ENCODE measurements around the gene TGOLN2. TPM values are rescaled to one million over a fixed set of nuclear protein-coding genes. Genes with fewer than 3 reads are reported as not detected.

TGOLN2 gene
- total RNA-seq, 2 donors from 2014 or later = 69.9 to 75.2 TPM

- Histone ChIP-seq H3K36me3 (replicated peaks in 1 of 2; ENCODE audit: insufficient read depth in 1 of 2, low read depth in 2 of 2) (no peaks in the 10 kb centered on the region), H3K4me3 (no peak overlapping the region), H3K9me3 (no peaks in the 10 kb centered on the region), H3K27me3 (no peaks in the 10 kb centered on the region), H3K4me1 (peaks cover 15% of the 10 kb centered on the region), H3K27ac (peak overlapping the region in 1 of 4 donors; percentile 61)
- WGBS, 2 donors = 31 to 50% methylated on average over 6 of the region's 6 CpGs
- no peak for DNase-seq
- intact Hi-C loops (cut with DNase I) = no loop called here
- ATAC-seq = peak; percentile 32
- TF ChIP-seq CTCF (IDR thresholded peaks at IDR 0.05) (no peak), POLR2A (IDR thresholded peaks at IDR 0.05) (no peak)
These were observed 57.8 kb downstream of the TGOLN2 start for GRCh38 chr2:85269959-85270358.

Small RNAs within 50 kb of the gene (small RNA-seq; reads per million reads assigned to genes)
- gene AC062037.1 (not detected), gene RF00019 (not detected), gene RN7SL113P (not detected)

Other genes with a start within 250 kb of the TGOLN2 start
- 1 to 10 TPM; 2.1 to 4.3 TPM for gene TCF7L1, start 194.6 kb downstream of the TGOLN2 start, total RNA-seq
- gene RETSAT, start 26.5 kb upstream of the TGOLN2 start, total RNA-seq = 10 to 100 TPM; 68.5 to 98.6 TPM
- gene ELMOD3, start 26.8 kb upstream of the TGOLN2 start, total RNA-seq = 10 to 100 TPM; 16.9 to 18.5 TPM
- gene CAPG, start 82.4 kb upstream of the TGOLN2 start, total RNA-seq = 10 to 100 TPM; 26.0 to 35.0 TPM
- 10 to 100 TPM in 1 of 2 donors, under 1 TPM in 1; 0.26 to 15.5 TPM for gene SH2D6, start 90.7 kb upstream of the TGOLN2 start, total RNA-seq
- 100 to 1,000 TPM; 388 to 576 TPM for gene MAT2A, start 211.2 kb upstream of the TGOLN2 start, total RNA-seq
- gene GGCX, start 233.5 kb upstream of the TGOLN2 start, total RNA-seq = 10 to 100 TPM; 35.5 to 48.1 TPM
- 100 to 1,000 TPM in 1 of 2 donors, 10 to 100 TPM in 1; 39.6 to 111 TPM for gene VAMP8, start 249.6 kb upstream of the TGOLN2 start, total RNA-seq

All from body of pancreas (tissue), 4 donors.